ENCODE measurements around the gene SPPL3.

DNA sequence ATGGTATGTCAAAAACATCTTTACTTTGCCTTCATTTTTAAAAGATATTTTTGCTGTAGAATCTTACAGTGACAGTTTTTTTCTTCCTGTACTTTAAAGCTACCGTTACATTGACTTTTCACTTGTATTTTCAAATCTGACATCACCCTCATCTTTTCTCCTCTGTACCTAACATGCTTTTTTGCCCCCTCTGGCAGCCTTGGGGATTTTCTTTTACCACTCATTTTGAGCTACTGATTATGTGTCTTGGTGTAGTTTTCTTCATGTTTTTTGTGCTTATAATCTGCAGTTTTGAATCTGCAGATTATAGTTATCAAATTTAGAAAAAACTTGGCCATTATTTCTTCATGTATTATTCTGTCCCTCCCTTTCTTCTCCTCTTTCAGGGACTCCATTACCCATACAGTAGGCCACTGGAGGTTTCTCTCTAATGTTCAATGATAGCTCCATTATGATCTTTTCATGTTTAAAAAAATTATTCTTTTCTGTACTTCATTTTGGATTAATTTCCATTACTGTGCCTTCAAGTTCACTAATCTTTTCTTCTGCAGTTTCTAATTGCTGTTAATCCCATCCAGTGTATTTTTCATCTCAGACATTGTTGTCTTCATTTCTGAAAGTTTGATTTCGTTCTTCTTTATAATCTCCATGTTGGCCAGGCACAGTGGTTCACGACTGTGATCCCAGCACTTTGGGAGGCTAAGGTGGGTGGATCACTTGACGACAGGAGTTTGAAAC lies 108.5 kb downstream of the SPPL3 start:
- TF ChIP-seq, protein P1, sequence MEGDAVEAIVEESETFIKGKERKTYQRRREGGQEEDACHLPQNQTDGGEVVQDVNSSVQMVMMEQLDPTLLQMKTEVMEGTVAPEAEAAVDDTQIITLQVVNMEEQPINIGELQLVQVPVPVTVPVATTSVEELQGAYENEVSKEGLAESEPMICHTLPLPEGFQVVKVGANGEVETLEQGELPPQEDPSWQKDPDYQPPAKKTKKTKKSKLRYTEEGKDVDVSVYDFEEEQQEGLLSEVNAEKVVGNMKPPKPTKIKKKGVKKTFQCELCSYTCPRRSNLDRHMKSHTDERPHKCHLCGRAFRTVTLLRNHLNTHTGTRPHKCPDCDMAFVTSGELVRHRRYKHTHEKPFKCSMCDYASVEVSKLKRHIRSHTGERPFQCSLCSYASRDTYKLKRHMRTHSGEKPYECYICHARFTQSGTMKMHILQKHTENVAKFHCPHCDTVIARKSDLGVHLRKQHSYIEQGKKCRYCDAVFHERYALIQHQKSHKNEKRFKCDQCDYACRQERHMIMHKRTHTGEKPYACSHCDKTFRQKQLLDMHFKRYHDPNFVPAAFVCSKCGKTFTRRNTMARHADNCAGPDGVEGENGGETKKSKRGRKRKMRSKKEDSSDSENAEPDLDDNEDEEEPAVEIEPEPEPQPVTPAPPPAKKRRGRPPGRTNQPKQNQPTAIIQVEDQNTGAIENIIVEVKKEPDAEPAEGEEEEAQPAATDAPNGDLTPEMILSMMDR (IDR thresholded peaks at IDR 0.05) = no peak
- no peak for TF ChIP-seq EP300 (IDR thresholded peaks at IDR 0.05)

Data from tibial nerve (tissue), 4 donors.